NCI-H774 (cell line): ENCODE data around the gene PLCH2.
"Not testable (repeated sequence)": the region's sequence is repeated elsewhere in the genome, so short reads cannot be mapped to it uniquely, and the experiment has no call there.

Experiments used
- DNase-seq: peaks from one replicate; lab custom pipeline; 2025; lab: John Stamatoyannopoulos, UW

The PLCH2 gene

GRCh38 chr1:2546515-2547209 is 70.6 kb downstream of the PLCH2 start:
- DNase-seq, result peak; percentile 78

- no peak for DNase-seq
These were observed 71.3 kb downstream of the PLCH2 start for GRCh38 chr1:2547210-2548067.

- DNase-seq, result peak; percentile 44
These were observed 72.0 kb downstream of the PLCH2 start for GRCh38 chr1:2548068-2548589.

- not testable (repeated sequence) for DNase-seq
These were observed 73.4 kb downstream of the PLCH2 start for GRCh38 chr1:2549367-2550029.

- not testable (repeated sequence) for DNase-seq
These were observed 74.3 kb downstream of the PLCH2 start for GRCh38 chr1:2550309-2550861.

- DNase-seq, result not testable (repeated sequence)
These were observed 75.5 kb downstream of the PLCH2 start for GRCh38 chr1:2551544-2551943.

GRCh38 chr1:2552189-2552588 is 76.1 kb downstream of the PLCH2 start:
- DNase-seq, result no peak

- DNase-seq, result not testable (repeated sequence)
These were observed 77.0 kb downstream of the PLCH2 start for GRCh38 chr1:2553076-2553475.

- no peak for DNase-seq
These were observed 78.0 kb downstream of the PLCH2 start for GRCh38 chr1:2553871-2554620.

- no peak for DNase-seq
These were observed 78.7 kb downstream of the PLCH2 start for GRCh38 chr1:2554621-2555387.
